Measurements from ENCODE around the gene FLYWCH2. TPM values are rescaled to one million over a fixed set of nuclear protein-coding genes. Genes with fewer than 3 reads are reported as not detected.
A peak's percentile ranks its signal among the peaks of the same experiment; 100 is the strongest.

Gene FLYWCH2
- total RNA-seq, 2 donors from 2014 or later: 26.4 to 29.1 TPM

GRCh38 chr16:2879854-2880508 is 3.0 kb upstream of the FLYWCH2 start:
- Mint-ChIP-seq H3K9me3 (no peaks in the 10 kb centered on the region), H3K4me3 (no peak overlapping the region), H3K36me3 (ENCODE audit: insufficient read depth in 2 of 2) (no peaks in the 10 kb centered on the region), H3K27me3 (ENCODE audit: low read depth) (no peaks in the 10 kb centered on the region), H3K4me1 (ENCODE audit: low read depth) (peaks cover 13% of the 10 kb centered on the region), H3K27ac (no peak overlapping the region)
- no peak for ATAC-seq (replicated peaks in 1 of 2)
- DNase-seq: no peak

- Mint-ChIP-seq H3K9me3 (no peaks in the 10 kb centered on the region), H3K36me3 (ENCODE audit: insufficient read depth in 2 of 2) (no peaks in the 10 kb centered on the region), H3K4me1 (ENCODE audit: low read depth) (peaks cover 13% of the 10 kb centered on the region), H3K27ac (peak overlapping the region; percentile 50), H3K27me3 (ENCODE audit: low read depth) (no peaks in the 10 kb centered on the region), H3K4me3 (peak overlapping the region; percentile 91 to 94)
- DNase-seq (peak; percentile 51 to 55), ATAC-seq (replicated peaks in 1 of 2) (peak; percentile 8 to 11)
These were observed 999 bp upstream of the FLYWCH2 start for GRCh38 chr16:2881783-2882649.

- ATAC-seq (replicated peaks in 1 of 2): no peak
- Mint-ChIP-seq H3K27me3 (ENCODE audit: low read depth) (no peaks in the 10 kb centered on the region), H3K4me1 (ENCODE audit: low read depth) (peaks cover 13% of the 10 kb centered on the region), H3K27ac (peak overlapping the region; percentile 46), H3K36me3 (ENCODE audit: insufficient read depth in 2 of 2) (no peaks in the 10 kb centered on the region), H3K9me3 (no peaks in the 10 kb centered on the region), H3K4me3 (peak overlapping the region; percentile 91 to 94)
- peak; percentile 24 to 36 for DNase-seq
These were observed 468 bp downstream of the FLYWCH2 start for GRCh38 chr16:2883458-2883908.

GRCh38 chr16:2884041-2884451 is 1.0 kb downstream of the FLYWCH2 start:
- Mint-ChIP-seq H3K4me1 (ENCODE audit: low read depth) (peaks cover 13% of the 10 kb centered on the region), H3K9me3 (no peaks in the 10 kb centered on the region), H3K4me3 (peak overlapping the region; percentile 91 to 94), H3K36me3 (ENCODE audit: insufficient read depth in 2 of 2) (no peaks in the 10 kb centered on the region), H3K27me3 (ENCODE audit: low read depth) (no peaks in the 10 kb centered on the region), H3K27ac (no peak overlapping the region)
- no peak for ATAC-seq (replicated peaks in 1 of 2)
- no peak for DNase-seq

GRCh38 chr16:2894231-2894630 is 11.2 kb downstream of the FLYWCH2 start:
- ATAC-seq (replicated peaks in 1 of 2): no peak
- no peaks in the 10 kb centered on the region for H3K36me3 Mint-ChIP-seq (ENCODE audit: insufficient read depth in 2 of 2)
- H3K4me1 Mint-ChIP-seq (ENCODE audit: low read depth): no peaks in the 10 kb centered on the region
- DNase-seq: no peak
- no peaks in the 10 kb centered on the region for H3K9me3 Mint-ChIP-seq
- H3K27ac Mint-ChIP-seq: no peak overlapping the region
- no peaks in the 10 kb centered on the region for H3K27me3 Mint-ChIP-seq (ENCODE audit: low read depth)
- no peak overlapping the region for H3K4me3 Mint-ChIP-seq

GRCh38 chr16:2895813-2896212 is 12.8 kb downstream of the FLYWCH2 start:
- Mint-ChIP-seq H3K27me3 (ENCODE audit: low read depth) (no peaks in the 10 kb centered on the region), H3K36me3 (ENCODE audit: insufficient read depth in 2 of 2) (no peaks in the 10 kb centered on the region), H3K9me3 (no peaks in the 10 kb centered on the region), H3K27ac (no peak overlapping the region), H3K4me1 (ENCODE audit: low read depth) (no peaks in the 10 kb centered on the region), H3K4me3 (no peak overlapping the region)
- DNase-seq: no peak
- no peak for ATAC-seq (replicated peaks in 1 of 2)

GRCh38 chr16:2896480-2897010 is 13.5 kb downstream of the FLYWCH2 start:
- Mint-ChIP-seq H3K4me1 (ENCODE audit: low read depth) (no peaks in the 10 kb centered on the region), H3K4me3 (no peak overlapping the region), H3K9me3 (no peaks in the 10 kb centered on the region), H3K36me3 (ENCODE audit: insufficient read depth in 2 of 2) (no peaks in the 10 kb centered on the region), H3K27ac (no peak overlapping the region), H3K27me3 (ENCODE audit: low read depth) (no peaks in the 10 kb centered on the region)
- no peak for DNase-seq
- ATAC-seq (replicated peaks in 1 of 2): no peak

GRCh38 chr16:2897110-2897509 is 14.1 kb downstream of the FLYWCH2 start:
- Mint-ChIP-seq H3K27ac (no peak overlapping the region), H3K4me3 (no peak overlapping the region), H3K9me3 (no peaks in the 10 kb centered on the region), H3K36me3 (ENCODE audit: insufficient read depth in 2 of 2) (no peaks in the 10 kb centered on the region), H3K4me1 (ENCODE audit: low read depth) (no peaks in the 10 kb centered on the region), H3K27me3 (ENCODE audit: low read depth) (no peaks in the 10 kb centered on the region)
- ATAC-seq (replicated peaks in 1 of 2): peak in 1 of 2 donors; percentile 4
- no peak for DNase-seq

GRCh38 chr16:2898831-2899563 is 16.0 kb downstream of the FLYWCH2 start:
- Mint-ChIP-seq H3K27ac (no peak overlapping the region), H3K9me3 (no peaks in the 10 kb centered on the region), H3K27me3 (ENCODE audit: low read depth) (no peaks in the 10 kb centered on the region), H3K36me3 (ENCODE audit: insufficient read depth in 2 of 2) (no peaks in the 10 kb centered on the region), H3K4me3 (no peak overlapping the region), H3K4me1 (ENCODE audit: low read depth) (peaks cover 4% of the 10 kb centered on the region)
- ATAC-seq (replicated peaks in 1 of 2): no peak
- no peak for DNase-seq

- Mint-ChIP-seq H3K36me3 (ENCODE audit: insufficient read depth in 2 of 2) (no peaks in the 10 kb centered on the region), H3K4me3 (no peak overlapping the region), H3K9me3 (no peaks in the 10 kb centered on the region), H3K27ac (no peak overlapping the region), H3K27me3 (ENCODE audit: low read depth) (no peaks in the 10 kb centered on the region), H3K4me1 (ENCODE audit: low read depth) (peaks cover 6% of the 10 kb centered on the region)
- no peak for DNase-seq
- ATAC-seq (replicated peaks in 1 of 2): no peak
These were observed 16.6 kb downstream of the FLYWCH2 start for GRCh38 chr16:2899564-2900072.

- H3K4me1 Mint-ChIP-seq (ENCODE audit: low read depth): peaks cover 6% of the 10 kb centered on the region
These were observed 17.6 kb downstream of the FLYWCH2 start for GRCh38 chr16:2900526-2901075.

GRCh38 chr16:2902337-2903130 is 19.5 kb downstream of the FLYWCH2 start:
- Mint-ChIP-seq H3K9me3 (no peaks in the 10 kb centered on the region), H3K27me3 (ENCODE audit: low read depth) (no peaks in the 10 kb centered on the region), H3K4me1 (ENCODE audit: low read depth) (peaks cover 26% of the 10 kb centered on the region), H3K27ac (no peak overlapping the region), H3K4me3 (no peak overlapping the region), H3K36me3 (ENCODE audit: insufficient read depth in 2 of 2) (no peaks in the 10 kb centered on the region)
- no peak for ATAC-seq (replicated peaks in 1 of 2)
- DNase-seq: no peak

More at GRCh38 chr16:2900526-2901075, 17.6 kb downstream of the FLYWCH2 start:
- DNase-seq: no peak
- Mint-ChIP-seq H3K9me3 (no peaks in the 10 kb centered on the region), H3K4me3 (no peak overlapping the region), H3K27ac (no peak overlapping the region), H3K36me3 (ENCODE audit: insufficient read depth in 2 of 2) (no peaks in the 10 kb centered on the region), H3K27me3 (ENCODE audit: low read depth) (no peaks in the 10 kb centered on the region)
- ATAC-seq (replicated peaks in 1 of 2): no peak

Measured in activated T-cell treated with anti-CD3 and anti-CD28 coated beads, Interleukin-2, amount 50 U/mL, for 72 hours (primary cell).